ENCODE measurements around the gene IL6. TPM values are rescaled to one million over a fixed set of nuclear protein-coding genes. Genes with fewer than 3 reads are reported as not detected.
"Not testable (repeated sequence)": the region's sequence is repeated elsewhere in the genome, so short reads cannot be mapped to it uniquely, and the experiment has no call there.

IL6 gene
- total and polyA plus RNA-seq, 8 donors: 0.22 to 3.1 (median 0.54) TPM

GRCh38 chr7:22707026-22707691 is 19.8 kb upstream of the IL6 start:
- ATAC-seq; FAIRE-seq; DNase-seq; intact Hi-C loops (cut with DNase I); H3K4me1 ChIP-seq; H3K27ac ChIP-seq; H3K27me3 ChIP-seq; H3K9me3 ChIP-seq; H3K36me3 ChIP-seq; H3K4me3 ChIP-seq: not testable (repeated sequence)
- 88 to 98% methylated on average over 4 to 5 of the region's 6 CpGs for WGBS, 2 donors

GRCh38 chr7:22708214-22708613 is 18.8 kb upstream of the IL6 start:
- H3K9me3 ChIP-seq; FAIRE-seq; DNase-seq; H3K4me3 ChIP-seq; ATAC-seq; intact Hi-C loops (cut with DNase I); H3K27me3 ChIP-seq; H3K4me1 ChIP-seq; H3K27ac ChIP-seq; H3K36me3 ChIP-seq: not testable (repeated sequence)
- 69 to 81% methylated on average over 2 to 4 of the region's 4 CpGs for WGBS, 2 donors

GRCh38 chr7:22708677-22709061 is 18.3 kb upstream of the IL6 start:
- FAIRE-seq, ATAC-seq: not testable (repeated sequence)
- WGBS, 2 donors: 89 to 95% methylated on average over 9 of the region's 9 CpGs

GRCh38 chr7:22709062-22709829 is 17.8 kb upstream of the IL6 start:
- H3K36me3 ChIP-seq; H3K4me1 ChIP-seq; DNase-seq; intact Hi-C loops (cut with DNase I); H3K9me3 ChIP-seq; H3K27ac ChIP-seq; H3K4me3 ChIP-seq; FAIRE-seq; H3K27me3 ChIP-seq; ATAC-seq: not testable (repeated sequence)
- WGBS, 2 donors: 85 to 86% methylated on average over 11 to 12 of the region's 14 CpGs

More at GRCh38 chr7:22708677-22709061, 18.3 kb upstream of the IL6 start:
- H3K36me3 ChIP-seq; H3K27me3 ChIP-seq; H3K4me1 ChIP-seq; DNase-seq; intact Hi-C loops (cut with DNase I); H3K27ac ChIP-seq; H3K4me3 ChIP-seq; H3K9me3 ChIP-seq: not testable (repeated sequence)

GRCh38 chr7:22709857-22710256 is 17.1 kb upstream of the IL6 start:
- H3K4me1 ChIP-seq: no peaks in the 10 kb centered on the region
- ATAC-seq (no peak), DNase-seq (no peak), FAIRE-seq (no peak)
- H3K27me3 ChIP-seq: no peaks in the 10 kb centered on the region
- no peak overlapping the region for H3K4me3 ChIP-seq
- no peaks in the 10 kb centered on the region for H3K36me3 ChIP-seq
- no peak overlapping the region for H3K27ac ChIP-seq
- TF ChIP-seq CTCF (IDR thresholded peaks at IDR 0.05): no peak
- 86 to 93% methylated on average over 4 of the region's 4 CpGs for WGBS, 2 donors
- H3K9me3 ChIP-seq: no peaks in the 10 kb centered on the region
- intact Hi-C loops (cut with DNase I): no loop called here

GRCh38 chr7:22712999-22713398 is 14.0 kb upstream of the IL6 start:
- peak in 1 of 4 donors; percentile 30 for ATAC-seq
- H3K27me3 ChIP-seq: no peaks in the 10 kb centered on the region
- DNase-seq: no peak
- no peaks in the 10 kb centered on the region for H3K9me3 ChIP-seq
- no peak for FAIRE-seq
- no peak for TF ChIP-seq CTCF (IDR thresholded peaks at IDR 0.05)
- H3K27ac ChIP-seq: no peak overlapping the region
- intact Hi-C loops (cut with DNase I): no loop called here
- WGBS, 2 donors: 48 to 61% methylated on average over 1 of the region's 1 CpG
- H3K4me3 ChIP-seq: no peak overlapping the region
- no peaks in the 10 kb centered on the region for H3K36me3 ChIP-seq
- H3K4me1 ChIP-seq: no peaks in the 10 kb centered on the region

GRCh38 chr7:22713463-22713862 is 13.5 kb upstream of the IL6 start:
- H3K4me3 ChIP-seq: no peak overlapping the region
- 21 to 30% methylated on average over 1 of the region's 1 CpG for WGBS, 2 donors
- no peak for DNase-seq
- intact Hi-C loops (cut with DNase I): no loop called here
- TF ChIP-seq CTCF (IDR thresholded peaks at IDR 0.05): no peak
- no peaks in the 10 kb centered on the region for H3K36me3 ChIP-seq
- no peaks in the 10 kb centered on the region for H3K9me3 ChIP-seq
- H3K4me1 ChIP-seq: no peaks in the 10 kb centered on the region
- H3K27ac ChIP-seq: no peak overlapping the region
- no peaks in the 10 kb centered on the region for H3K27me3 ChIP-seq
- ATAC-seq: no peak
- no peak for FAIRE-seq
